Measurements from ENCODE around the gene TSPOAP1. TPM values are rescaled to one million over a fixed set of nuclear protein-coding genes. Genes with fewer than 3 reads are reported as not detected.

Gene TSPOAP1
- total RNA-seq, 1 donor from 2014 or later: 27.9 TPM

DNA sequence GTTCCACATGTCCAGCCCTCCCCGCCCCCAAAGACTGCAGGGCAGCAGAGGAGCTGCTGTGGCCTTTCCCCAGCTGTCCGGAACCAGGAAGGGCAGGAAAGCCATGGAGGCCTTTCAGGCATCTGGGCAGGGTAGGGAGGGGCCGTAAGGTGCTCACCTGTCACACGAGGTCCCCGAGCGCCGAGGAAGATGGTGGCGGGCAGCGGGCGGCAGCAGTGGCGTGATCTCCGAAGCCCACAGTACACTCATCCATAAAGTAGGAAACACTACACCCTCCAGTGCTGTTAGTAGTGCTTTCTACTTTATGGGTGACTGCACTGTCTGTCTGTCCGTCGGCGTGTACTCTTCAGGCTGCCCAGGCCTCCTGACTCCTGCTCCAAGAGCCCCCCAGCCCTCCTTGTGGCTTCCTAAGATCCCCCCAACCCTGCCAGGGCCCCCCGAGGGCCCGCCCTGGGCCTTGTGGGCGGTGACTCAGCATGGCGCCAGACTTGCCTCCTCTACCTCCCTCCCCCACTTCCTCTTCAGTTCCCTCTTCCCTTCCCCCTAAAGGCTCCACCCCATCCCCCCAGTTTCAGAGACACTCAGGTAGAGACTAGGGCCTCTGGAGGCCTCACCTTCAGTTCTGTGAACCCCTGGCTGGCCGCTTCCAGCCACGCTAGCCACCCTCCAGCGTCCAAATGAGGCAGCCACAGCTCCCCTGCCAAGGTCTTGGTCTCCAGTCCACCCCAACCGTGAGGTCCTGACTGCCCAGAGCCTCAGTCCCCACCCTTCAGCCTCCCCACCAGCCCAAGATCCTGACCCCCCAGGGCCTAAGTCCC, 2.6 kb upstream of the TSPOAP1 start:
- no peak for DNase-seq (ENCODE audit: low read depth, low spot score)
- H3K36me3 Mint-ChIP-seq (ENCODE audit: low read depth): no peaks in the 10 kb centered on the region
- H3K4me1 Mint-ChIP-seq: peaks cover 36% of the 10 kb centered on the region
- no peak overlapping the region for H3K27ac Mint-ChIP-seq (ENCODE audit: unreplicated experiment)
- TF ChIP-seq, protein P1, sequence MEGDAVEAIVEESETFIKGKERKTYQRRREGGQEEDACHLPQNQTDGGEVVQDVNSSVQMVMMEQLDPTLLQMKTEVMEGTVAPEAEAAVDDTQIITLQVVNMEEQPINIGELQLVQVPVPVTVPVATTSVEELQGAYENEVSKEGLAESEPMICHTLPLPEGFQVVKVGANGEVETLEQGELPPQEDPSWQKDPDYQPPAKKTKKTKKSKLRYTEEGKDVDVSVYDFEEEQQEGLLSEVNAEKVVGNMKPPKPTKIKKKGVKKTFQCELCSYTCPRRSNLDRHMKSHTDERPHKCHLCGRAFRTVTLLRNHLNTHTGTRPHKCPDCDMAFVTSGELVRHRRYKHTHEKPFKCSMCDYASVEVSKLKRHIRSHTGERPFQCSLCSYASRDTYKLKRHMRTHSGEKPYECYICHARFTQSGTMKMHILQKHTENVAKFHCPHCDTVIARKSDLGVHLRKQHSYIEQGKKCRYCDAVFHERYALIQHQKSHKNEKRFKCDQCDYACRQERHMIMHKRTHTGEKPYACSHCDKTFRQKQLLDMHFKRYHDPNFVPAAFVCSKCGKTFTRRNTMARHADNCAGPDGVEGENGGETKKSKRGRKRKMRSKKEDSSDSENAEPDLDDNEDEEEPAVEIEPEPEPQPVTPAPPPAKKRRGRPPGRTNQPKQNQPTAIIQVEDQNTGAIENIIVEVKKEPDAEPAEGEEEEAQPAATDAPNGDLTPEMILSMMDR (conservative IDR thresholded peaks at IDR 0.05): no peak
- H3K27me3 Mint-ChIP-seq (ENCODE audit: low read depth): no peaks in the 10 kb centered on the region
- no peak overlapping the region for H3K4me3 Mint-ChIP-seq
- no peaks in the 10 kb centered on the region for H3K9me3 Mint-ChIP-seq

GRCh38 chr17:58330538-58330996, 2.0 kb upstream of the TSPOAP1 start:
- Mint-ChIP-seq H3K27me3 (ENCODE audit: low read depth) (no peaks in the 10 kb centered on the region), H3K9me3 (no peaks in the 10 kb centered on the region), H3K4me1 (peaks cover 36% of the 10 kb centered on the region), H3K36me3 (ENCODE audit: low read depth) (no peaks in the 10 kb centered on the region), H3K4me3 (no peak overlapping the region), H3K27ac (ENCODE audit: unreplicated experiment) (peak overlapping the region; percentile 43)
- TF ChIP-seq, protein P1 (conservative IDR thresholded peaks at IDR 0.05): no peak
- no peak for DNase-seq (ENCODE audit: low read depth, low spot score)

DNA sequence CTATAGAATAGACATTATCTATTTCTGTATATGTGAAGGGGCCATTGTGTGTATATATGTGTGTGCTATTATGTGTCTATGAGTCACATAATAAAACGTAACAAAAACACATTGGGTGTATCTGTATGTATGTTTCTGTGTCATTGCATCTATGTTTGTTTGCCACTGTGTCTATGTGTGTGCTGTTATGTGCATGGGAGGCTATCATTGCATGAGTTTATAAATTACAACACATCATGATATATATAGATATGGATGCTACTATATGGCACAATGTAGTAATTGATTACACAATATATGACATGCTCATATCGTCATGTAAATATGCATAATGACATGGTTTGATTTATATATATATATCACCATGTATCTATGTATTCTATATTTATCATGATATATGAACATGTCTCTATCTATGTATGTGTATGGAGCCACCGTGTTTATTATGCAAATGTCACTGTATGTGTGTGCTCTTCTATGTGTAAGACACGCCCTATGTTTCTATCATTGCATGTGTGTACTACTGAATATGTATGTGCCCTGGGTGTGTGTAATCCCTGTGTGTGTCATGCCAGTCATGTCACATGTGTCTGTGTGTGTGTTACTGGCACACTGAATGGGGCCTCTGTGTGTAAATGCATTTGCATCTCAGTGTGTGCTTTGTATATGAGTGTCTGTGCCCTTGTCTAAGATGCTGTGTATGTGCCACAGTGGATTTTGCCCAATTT, 1.4 kb upstream of the TSPOAP1 start:
- H3K4me3 Mint-ChIP-seq: peak overlapping the region; percentile 56
- H3K4me1 Mint-ChIP-seq: peaks cover 39% of the 10 kb centered on the region
- H3K36me3 Mint-ChIP-seq (ENCODE audit: low read depth): no peaks in the 10 kb centered on the region
- no peaks in the 10 kb centered on the region for H3K9me3 Mint-ChIP-seq
- DNase-seq (ENCODE audit: low read depth, low spot score): no peak
- no peak overlapping the region for H3K27ac Mint-ChIP-seq (ENCODE audit: unreplicated experiment)
- TF ChIP-seq, protein P1 (conservative IDR thresholded peaks at IDR 0.05): no peak
- H3K27me3 Mint-ChIP-seq (ENCODE audit: low read depth): no peaks in the 10 kb centered on the region

DNA sequence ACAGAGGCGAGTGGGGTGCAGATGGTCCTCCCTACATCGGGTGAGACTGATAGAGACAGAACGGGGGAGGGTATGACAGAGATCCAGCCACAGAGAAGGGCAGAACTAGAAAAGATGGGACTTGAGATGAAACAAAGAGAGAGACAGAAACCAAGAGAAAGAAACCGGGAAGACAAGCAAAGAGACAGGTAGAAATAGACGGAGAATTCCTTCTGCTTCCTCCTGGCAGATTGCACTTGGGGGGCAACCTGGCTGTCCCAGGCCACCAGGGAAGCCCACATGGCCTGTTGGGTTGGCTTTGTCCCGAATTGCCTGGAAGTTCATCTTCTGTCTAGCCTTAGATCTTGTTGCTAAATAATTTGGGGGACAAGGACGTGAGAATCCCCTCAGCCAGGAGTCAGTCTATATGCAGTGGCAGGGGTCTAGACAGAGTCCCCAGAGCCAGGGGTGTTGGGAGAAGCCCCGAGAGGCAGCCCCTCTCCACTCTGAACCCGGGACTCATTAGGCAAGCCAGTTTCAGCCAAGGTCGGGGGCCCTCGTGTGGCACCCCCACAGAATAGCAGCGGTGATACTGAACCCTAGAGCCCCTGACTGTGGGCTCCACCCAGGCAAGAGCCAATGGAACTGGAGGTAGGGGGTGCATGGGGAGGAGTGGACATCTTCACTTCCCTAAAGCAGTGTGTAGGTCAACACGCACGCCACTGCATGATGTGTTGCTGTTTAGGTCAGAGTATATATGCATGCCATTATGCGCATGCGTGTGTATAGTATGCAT, 627 bp upstream of the TSPOAP1 start:
- H3K27ac Mint-ChIP-seq (ENCODE audit: unreplicated experiment): peak overlapping the region; percentile 63
- peaks cover 40% of the 10 kb centered on the region for H3K4me1 Mint-ChIP-seq
- DNase-seq (ENCODE audit: low read depth, low spot score): no peak
- H3K4me3 Mint-ChIP-seq: peak overlapping the region; percentile 64
- H3K9me3 Mint-ChIP-seq: no peaks in the 10 kb centered on the region
- TF ChIP-seq, protein P1 (conservative IDR thresholded peaks at IDR 0.05): no peak
- no peaks in the 10 kb centered on the region for H3K36me3 Mint-ChIP-seq (ENCODE audit: low read depth)
- H3K27me3 Mint-ChIP-seq (ENCODE audit: low read depth): no peaks in the 10 kb centered on the region
